ENCODE measurements around the gene HSPA1A. TPM values are rescaled to one million over a fixed set of nuclear protein-coding genes. Genes with fewer than 3 reads are reported as not detected.

Gene HSPA1A
- total RNA-seq, 1 experiment from 2014 or later = 20.3 TPM

- BruUV-seq (replicated peaks) = no TSS peak
- Mint-ChIP-seq H3K4me1 (ENCODE audit: insufficient read depth, unreplicated experiment) (peaks cover 24% of the 10 kb centered on the region), H3K4me3 (ENCODE audit: unreplicated experiment) (peak overlapping the region; percentile 78), H3K27ac (ENCODE audit: low read depth, unreplicated experiment) (peak overlapping the region; percentile 99), H3K27me3 (ENCODE audit: insufficient read depth, unreplicated experiment) (no peaks in the 10 kb centered on the region), H3K36me3 (ENCODE audit: insufficient read depth, unreplicated experiment) (peaks cover 14% of the 10 kb centered on the region), H3K9me3 (ENCODE audit: unreplicated experiment) (no peaks in the 10 kb centered on the region)
- no peak for DNase-seq (ENCODE audit: unreplicated experiment)
- ChIA-PET POLR2A (interaction anchor here (0.6 to 11.3 kb wide), 17 partner anchors 7 to 424 kb away, joined by 3 to 202 read pairs (median 15); partner anchors contain the start of genes CLIC1, DDAH2, GPANK1 and HSPA1A), CTCF (interaction anchor here (0.7 to 1.1 kb wide), 2 partner anchors 96 to 770 kb away, joined by 4 read pairs; no protein-coding TSS in a partner anchor)
- TF ChIP-seq CTCF (IDR thresholded peaks at IDR 0.05; ENCODE audit: unreplicated experiment) = no peak
- intact Hi-C loops (cut with micrococcal nuclease) = no loop called here
These were observed 10.2 kb downstream of the HSPA1A start for GRCh38 chr6:31825553-31825952.

- Mint-ChIP-seq H3K4me1 (ENCODE audit: insufficient read depth, unreplicated experiment) (peaks cover 19% of the 10 kb centered on the region), H3K36me3 (ENCODE audit: insufficient read depth, unreplicated experiment) (peaks cover 14% of the 10 kb centered on the region), H3K27ac (ENCODE audit: low read depth, unreplicated experiment) (peak overlapping the region; percentile 99), H3K27me3 (ENCODE audit: insufficient read depth, unreplicated experiment) (no peaks in the 10 kb centered on the region), H3K4me3 (ENCODE audit: unreplicated experiment) (peak overlapping the region; percentile 78), H3K9me3 (ENCODE audit: unreplicated experiment) (no peaks in the 10 kb centered on the region)
- DNase-seq (ENCODE audit: unreplicated experiment) = peak; percentile 95
- TSS peak; percentile 85 for BruUV-seq (replicated peaks)
- intact Hi-C loops (cut with micrococcal nuclease) = no loop called here
- POLR2A ChIA-PET = interaction anchor here (0.5 to 11.3 kb wide), 45 partner anchors 8 to 1214 kb away, joined by 3 to 202 read pairs (median 5); partner anchors contain the start of genes ABHD16A, ATP6V1G2, BAG6 and C6orf47
- CTCF ChIA-PET = interaction anchor here (0.7 to 1.0 kb wide), 5 partner anchors 20 to 124 kb away, joined by 3 to 4 read pairs (median 3); partner anchors contain the start of genes CLIC1 and LSM2
- TF ChIP-seq CTCF (IDR thresholded peaks at IDR 0.05; ENCODE audit: unreplicated experiment) = no peak
These were observed 11.5 kb downstream of the HSPA1A start for GRCh38 chr6:31826793-31827285.

GRCh38 chr6:31827286-31828079 lies 12.1 kb downstream of the HSPA1A start, which contains the start of gene HSPA1B:
Gene HSPA1B (plus strand): TSS chr6:31827738. CDS start chr6:31827951, 213 bp downstream.
- peak within 1 kb of the TSS; percentile 99 for H3K27ac Mint-ChIP-seq (ENCODE audit: low read depth, unreplicated experiment)
- peak within 1 kb of the TSS; percentile 78 for H3K4me3 Mint-ChIP-seq (ENCODE audit: unreplicated experiment)
- H3K9me3 Mint-ChIP-seq (ENCODE audit: unreplicated experiment) = no peaks in the 10 kb centered on the region
- peaks cover 13% of the 10 kb centered on the region for H3K4me1 Mint-ChIP-seq (ENCODE audit: insufficient read depth, unreplicated experiment)
- ChIA-PET POLR2A (interaction anchor here (0.5 to 11.3 kb wide), 41 partner anchors 7 to 1212 kb away, joined by 3 to 202 read pairs (median 5); partner anchors contain the start of genes ABHD16A, ATP6V1G2, BAG6 and C6orf47), CTCF (interaction anchor here (0.6 to 1.0 kb wide), 5 partner anchors 21 to 99 kb away, joined by 3 to 4 read pairs (median 3); partner anchors contain the start of genes CLIC1 and LSM2)
- BruUV-seq (replicated peaks) = no TSS peak
- intact Hi-C loops (cut with micrococcal nuclease) = no loop called here
- DNase-seq (ENCODE audit: unreplicated experiment) = peak; percentile 100
- peaks cover 14% of the 10 kb centered on the region for H3K36me3 Mint-ChIP-seq (ENCODE audit: insufficient read depth, unreplicated experiment)
- TF ChIP-seq CTCF (IDR thresholded peaks at IDR 0.05; ENCODE audit: unreplicated experiment) = no peak
- H3K27me3 Mint-ChIP-seq (ENCODE audit: insufficient read depth, unreplicated experiment) = no peaks in the 10 kb centered on the region

All from MCF 10A (cell line).